GM12892 (cell line): ENCODE results near the gene ACTN1.

Experiments used
- POLR2A ChIP-seq: IDR thresholded peaks from 2 replicates; pipeline ENCODE4 v1.6.1; 2011; ENCODE audit warnings: low read depth, low read length, control low read depth
- POLR2AphosphoS5 ChIP-seq: IDR thresholded peaks from 2 replicates; pipeline ENCODE4 v1.6.1; 2011; ENCODE audit warnings: low read depth, low read length, control low read depth
- TAF1 ChIP-seq: IDR thresholded peaks from 2 replicates; pipeline ENCODE4 v1.6.1; 2011; ENCODE audit warnings: low read depth, mild to moderate bottlenecking, control low read depth, low read length, borderline replicate concordance

GRCh38 chr14:68894123-68894522, 85.0 kb downstream of the ACTN1 start:
- TF ChIP-seq TAF1 (no peak), POLR2A (no peak), POLR2AphosphoS5 (no peak)
